Caki2 (cell line): ENCODE results near the gene SSBP1. TPM values are rescaled to one million over a fixed set of nuclear protein-coding genes. Genes with fewer than 3 reads are reported as not detected.
"Not testable (repeated sequence)": the region's sequence is repeated elsewhere in the genome, so short reads cannot be mapped to it uniquely, and the experiment has no call there.

Experiments used
- DNase-seq: peaks from one replicate; pipeline ENCODE4 v3.0.0-alpha.2; 2015; ENCODE audit warnings: low read depth
- in situ Hi-C: cut with HindIII; loops from 2 replicates; pipeline ENCODE4 v1.10.0; 2016; ENCODE audit warnings: low sequenced_read_pairs, low pct_unique_long_range_greater_than_20kb, mixed read lengths
- total RNA-seq: library from RNA; depleted of rRNA; stranded (reverse); fragments of >200 nt; shearing (Covaris generic); gene quantifications from 2 replicates; pipeline ENCODE4 v1.2.3, GENCODE V29; 2014; ENCODE audit warnings: low replicate concordance; rRNA removed

The SSBP1 gene
- total RNA-seq: 197 and 231 TPM in 2 replicates

DNA sequence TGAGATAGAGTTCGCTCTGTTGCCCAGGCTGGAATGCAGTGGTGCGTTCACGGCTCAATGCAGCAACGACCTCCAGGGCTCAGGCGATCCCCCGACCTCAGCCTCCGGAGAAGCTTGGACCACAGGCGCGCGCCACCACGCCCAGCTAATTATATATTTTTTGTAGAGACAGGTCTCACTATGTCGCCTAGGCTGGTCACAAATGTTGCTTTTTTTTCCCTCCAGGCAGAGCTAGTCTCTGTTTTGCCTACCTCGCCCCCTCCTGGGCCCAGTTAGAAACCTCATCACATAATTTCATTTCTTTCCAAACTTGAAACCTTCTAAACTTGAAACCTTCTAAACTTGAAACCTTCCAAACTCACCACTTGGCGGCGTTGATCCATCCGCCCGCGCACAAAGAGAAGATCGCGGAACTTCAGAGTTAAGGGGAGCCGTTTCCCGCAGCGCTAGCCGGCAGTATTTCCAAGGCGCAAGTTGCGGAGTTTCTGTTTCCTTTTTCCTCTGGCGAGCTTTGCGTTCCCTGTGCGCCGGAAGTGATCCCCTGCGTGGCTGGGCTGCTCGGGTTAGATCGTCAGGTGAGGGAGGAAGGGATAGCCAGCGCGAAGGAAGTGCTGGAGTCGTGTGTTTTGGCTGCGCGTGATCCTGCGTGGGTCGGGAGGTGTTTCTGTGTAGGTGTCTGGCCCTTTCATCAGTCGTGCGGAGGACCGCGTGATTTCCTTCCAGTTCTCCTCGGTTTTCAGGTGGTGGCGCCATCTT is at the start of gene SSBP1:
Gene SSBP1 (plus strand): TSS at position 523 of the 756 bp plus-strand sequence. CDS start 809 bp downstream, outside the sequence.
- DNase-seq: peak; percentile 96
- in situ Hi-C loops: no loop called here

DNA sequence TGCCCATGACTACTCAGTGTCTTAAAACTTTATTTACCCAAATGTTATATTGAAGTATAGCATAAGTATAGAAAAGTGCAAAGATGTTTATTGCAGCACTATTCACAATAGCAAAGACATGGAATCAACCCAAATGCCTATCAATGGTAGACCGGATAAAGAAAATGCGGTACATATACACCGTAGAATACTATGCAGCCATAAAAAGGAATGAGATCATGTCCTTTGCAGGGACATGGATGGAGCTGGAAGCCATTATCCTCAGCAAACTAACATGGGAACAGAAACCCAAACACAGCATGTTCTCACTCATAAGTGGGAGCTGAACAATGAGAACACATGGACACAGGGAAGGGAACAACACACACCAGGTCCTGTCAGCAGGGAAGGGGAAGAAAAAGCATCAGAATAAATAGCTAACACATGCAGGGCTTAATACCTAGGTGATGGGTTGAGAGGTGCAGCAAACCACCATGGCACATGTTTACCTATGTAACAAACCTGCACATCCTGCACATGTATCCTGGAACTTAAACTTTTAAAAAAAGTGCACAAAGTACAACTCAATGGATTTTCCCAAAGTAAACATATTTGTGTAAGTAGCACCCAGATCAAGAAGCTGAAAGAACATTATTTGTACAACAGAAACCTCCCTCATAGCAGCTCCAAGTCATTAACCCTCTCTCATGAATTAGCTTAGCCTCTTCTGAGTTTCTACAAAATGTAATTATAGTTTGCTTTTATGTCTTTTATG is 48.9 kb upstream of the SSBP1 start:
- in situ Hi-C loops, DNase-seq: not testable (repeated sequence)

- in situ Hi-C loops: no loop called here
- no peak for DNase-seq
Observed at GRCh38 chr7:141691540-141691939, 46.6 kb upstream of the SSBP1 start.

DNA sequence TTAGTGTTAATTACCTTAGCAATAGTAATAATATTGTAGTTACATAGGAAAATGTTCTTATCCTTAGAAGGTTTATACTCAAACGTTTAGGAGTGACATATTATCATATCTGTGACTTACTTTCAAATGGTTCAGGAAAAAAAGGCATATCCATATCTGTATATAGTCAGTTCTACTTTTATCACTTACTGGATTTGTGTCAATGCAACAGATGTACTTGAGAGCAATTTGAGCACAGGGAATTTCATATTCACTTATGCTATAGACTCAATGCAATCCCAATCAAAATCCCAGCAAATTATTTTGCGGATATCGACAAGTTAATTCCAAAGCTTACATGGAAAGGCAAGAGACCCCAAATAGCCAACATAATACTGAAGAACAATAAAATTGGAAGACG is 46.2 kb upstream of the SSBP1 start:
- in situ Hi-C loops: no loop called here
- no peak for DNase-seq

DNA sequence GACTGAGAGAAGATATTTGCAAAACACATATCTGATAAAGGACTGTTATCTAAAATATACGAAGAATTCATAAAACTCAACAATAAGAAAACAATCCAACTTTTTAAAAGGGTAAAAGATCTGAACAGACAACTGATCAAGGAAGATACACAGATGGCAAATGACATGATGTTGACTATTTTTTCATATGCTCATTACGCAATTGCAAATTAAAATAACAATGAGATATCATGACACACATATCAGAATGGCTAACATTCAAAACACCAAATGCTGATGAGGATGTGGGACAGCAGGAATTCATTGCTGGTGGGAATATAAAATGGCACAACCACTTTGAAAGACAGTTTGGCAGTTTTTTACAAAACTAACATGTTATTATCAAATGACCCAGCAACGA is 45.1 kb upstream of the SSBP1 start:
- in situ Hi-C loops: no loop called here
- DNase-seq: no peak

- in situ Hi-C loops: no loop called here
- DNase-seq: peak; percentile 8
Observed at GRCh38 chr7:141695803-141696289, 42.3 kb upstream of the SSBP1 start.

DNA sequence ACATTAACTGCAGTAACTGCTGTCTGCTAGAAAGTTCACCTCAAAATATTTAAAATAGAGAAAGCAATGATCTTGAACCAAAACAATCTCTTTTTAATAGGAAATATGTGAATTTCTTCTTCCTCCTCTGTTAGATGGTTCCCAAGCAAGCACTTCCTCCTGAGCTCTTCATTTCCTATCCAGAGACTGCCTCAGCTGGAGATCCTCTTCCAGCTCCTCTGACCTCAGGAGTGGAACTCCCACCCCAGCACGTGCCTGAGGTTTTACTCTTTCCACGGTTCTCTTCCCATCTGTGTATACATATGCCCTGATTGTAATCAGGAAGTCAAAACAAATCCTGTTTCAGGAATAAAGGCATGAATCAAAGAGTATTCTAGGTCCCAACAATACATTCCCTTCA is 41.8 kb upstream of the SSBP1 start:
- in situ Hi-C loops: no loop called here
- DNase-seq: no peak

DNA sequence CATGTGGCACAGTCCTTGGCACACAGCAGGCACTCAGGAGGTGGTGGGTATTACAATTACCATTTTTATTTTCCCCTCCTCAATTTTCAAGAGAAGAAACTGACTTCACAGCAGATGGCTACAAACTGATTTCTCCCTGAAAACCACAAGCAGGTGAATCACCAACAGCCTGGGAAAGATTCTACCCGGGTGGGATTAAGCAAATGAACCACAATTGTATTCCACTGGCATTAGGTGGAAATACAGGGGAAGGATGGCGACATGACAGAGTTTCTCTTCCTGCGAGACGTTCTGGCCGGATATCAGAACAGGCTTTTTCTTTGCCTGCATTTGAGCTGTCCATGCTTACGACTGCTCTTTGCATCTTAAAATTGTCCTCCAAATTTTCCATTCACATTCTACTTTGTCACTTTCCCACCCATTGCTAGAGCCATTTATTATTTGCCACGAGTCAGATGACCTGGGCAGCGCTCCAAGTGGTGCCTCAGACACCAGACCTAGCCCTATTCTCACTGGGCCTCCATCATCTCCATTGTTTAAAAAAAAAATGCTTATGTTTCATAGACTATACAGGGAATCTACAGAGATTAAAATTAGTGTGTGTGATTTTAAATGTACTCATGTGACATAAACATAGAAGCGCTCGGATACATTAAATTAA is 40.8 kb upstream of the SSBP1 start:
- in situ Hi-C loops: no loop called here
- DNase-seq: peak; percentile 43

GRCh38 chr7:141698247-141699015 is 39.7 kb upstream of the SSBP1 start:
- no peak for DNase-seq
- in situ Hi-C loops: no loop called here

DNA sequence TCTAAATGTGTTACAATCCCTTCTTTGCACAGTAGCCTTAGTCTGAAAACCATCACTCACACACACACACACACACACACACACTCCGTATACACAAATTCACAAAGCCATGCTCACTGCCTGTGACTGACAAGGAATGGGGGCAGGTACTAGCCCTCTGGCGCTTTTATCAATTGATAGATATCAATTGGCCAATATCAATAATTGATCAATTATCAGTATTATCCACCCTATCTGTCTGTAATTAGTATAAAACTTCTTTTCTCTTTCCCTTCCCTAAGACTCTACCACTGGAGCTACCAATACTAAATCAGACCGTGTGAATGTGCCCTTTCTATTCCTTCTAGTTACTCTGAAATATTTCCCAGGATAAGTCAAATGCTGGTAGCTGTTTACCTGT is 38.3 kb upstream of the SSBP1 start:
- in situ Hi-C loops: no loop called here
- no peak for DNase-seq

DNA sequence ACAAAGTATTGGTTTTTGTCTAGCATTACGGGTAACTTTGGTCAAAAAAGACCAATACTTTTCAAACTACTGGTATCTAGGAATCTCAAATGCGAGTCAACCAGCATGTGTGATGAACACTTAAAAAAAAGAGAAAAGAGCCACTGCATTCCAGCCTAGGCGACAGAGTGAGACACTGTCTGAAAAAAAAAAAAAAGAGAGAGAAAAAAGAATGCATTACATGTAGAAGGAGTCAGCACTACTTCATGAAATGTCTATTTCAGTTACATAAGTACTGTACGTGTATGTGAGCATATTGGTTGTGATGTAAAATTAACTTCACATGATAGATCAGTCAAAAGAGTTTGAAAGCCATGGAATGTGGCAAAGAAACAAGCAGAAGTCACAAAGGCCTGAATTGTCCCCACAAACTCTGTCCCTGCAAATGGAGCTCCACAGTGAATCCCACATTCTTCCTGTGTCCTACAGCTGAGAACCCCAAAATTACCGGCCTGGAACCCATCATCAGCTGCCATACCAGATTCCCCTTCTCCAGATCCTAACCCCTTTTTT is 37.8 kb upstream of the SSBP1 start:
- in situ Hi-C loops: no loop called here
- DNase-seq: peak; percentile 25

- DNase-seq: no peak
- in situ Hi-C loops: no loop called here
Observed at GRCh38 chr7:141700848-141701371, 37.2 kb upstream of the SSBP1 start.

- in situ Hi-C loops: no loop called here
- DNase-seq: no peak
Observed at GRCh38 chr7:141701489-141702046, 36.6 kb upstream of the SSBP1 start.

DNA sequence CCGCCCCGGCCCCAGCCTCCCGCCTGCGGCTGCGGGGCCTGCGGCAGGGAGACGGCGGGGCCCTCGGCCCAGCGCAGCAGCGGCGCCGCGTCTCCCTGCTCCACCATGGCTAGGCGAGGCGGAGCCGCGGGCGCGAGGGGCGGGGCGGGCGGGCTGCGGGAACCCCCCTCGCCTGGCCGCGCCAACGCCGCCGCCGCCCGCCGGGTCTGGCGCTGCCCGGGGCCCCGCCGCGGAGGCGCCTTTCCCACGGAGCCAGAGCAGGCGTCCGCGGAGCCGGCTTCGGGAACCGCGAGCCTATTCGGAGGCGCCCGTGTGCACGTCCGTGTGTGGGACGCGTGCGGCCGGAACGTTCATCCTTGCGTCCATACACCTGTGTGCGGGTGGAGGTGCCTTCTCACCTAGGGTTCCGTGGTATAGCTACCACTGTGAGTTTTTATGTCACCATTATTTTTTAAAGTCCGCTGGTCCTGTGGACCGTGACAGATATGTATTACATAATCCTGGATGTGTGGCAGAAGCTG is 36.1 kb upstream of the SSBP1 start, which contains the start of gene DENND11:
Gene DENND11 (minus strand): TSS at position 120 of the 521 bp plus-strand sequence. CDS start 13 bp downstream, at position 107.
- peak; percentile 40 for DNase-seq
- in situ Hi-C loops: no loop called here

DNA sequence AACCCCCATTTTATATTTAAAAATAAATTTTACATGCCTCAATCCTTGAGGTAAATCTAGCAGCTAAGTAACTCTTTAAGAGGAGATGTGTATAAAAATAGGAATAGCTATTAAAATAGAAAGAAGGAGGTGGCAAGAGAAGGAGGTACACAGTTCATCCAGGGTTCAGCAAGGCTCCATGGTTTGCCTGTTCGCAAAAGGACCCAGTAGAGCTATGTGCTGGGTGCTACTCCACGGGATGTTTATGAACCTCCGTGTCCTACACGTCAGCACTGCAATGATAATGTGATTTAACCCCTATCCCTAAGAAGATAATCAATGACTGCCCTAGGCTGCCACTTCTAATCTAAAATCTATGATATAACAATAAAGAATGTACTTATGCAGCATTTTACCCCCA is 35.3 kb upstream of the SSBP1 start:
- DNase-seq: no peak
- in situ Hi-C loops: no loop called here

DNA sequence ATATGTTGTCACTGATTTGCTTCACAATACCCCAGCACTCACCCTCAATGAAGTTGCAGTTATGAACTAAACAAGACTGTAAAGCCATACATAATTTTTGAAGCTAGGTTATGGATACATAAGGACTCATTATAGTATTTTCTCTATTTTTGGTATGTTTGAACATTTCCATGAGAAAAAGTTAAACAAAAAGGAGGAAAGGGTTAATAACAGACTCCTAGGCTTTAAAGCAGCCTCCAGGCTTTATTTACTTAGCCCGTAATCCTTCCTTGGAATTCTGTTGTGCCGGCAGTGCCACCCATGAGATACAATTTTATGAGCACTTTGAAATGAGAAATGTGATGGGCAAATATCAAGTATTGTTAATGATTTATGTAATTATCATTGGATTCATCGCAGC is 34.0 kb upstream of the SSBP1 start:
- no peak for DNase-seq

GRCh38 chr7:141704741-141705140 is 33.4 kb upstream of the SSBP1 start:
- DNase-seq: no peak
- in situ Hi-C loops: no loop called here

More for the DNA sequence above, 34.0 kb upstream of the SSBP1 start:
- in situ Hi-C loops: no loop called here
